GM12872 (cell line): ENCODE measurements around the gene PRLR.

ENCODE experiments used
- CTCF ChIP-seq: IDR thresholded peaks from 3 replicates; pipeline ENCODE4 v1.5.1; 2011; ENCODE audit warnings: low read depth, mild to moderate bottlenecking, low read length, moderate library complexity; ENCODE audit not compliant: insufficient read depth

PRLR gene

GRCh38 chr5:35182486-35182885, 47.8 kb downstream of the PRLR start:
- TF ChIP-seq CTCF: no peak

- TF ChIP-seq CTCF: no peak
These were observed 50.2 kb downstream of the PRLR start for GRCh38 chr5:35180046-35180445.

- TF ChIP-seq CTCF: no peak
These were observed 52.5 kb downstream of the PRLR start for GRCh38 chr5:35177783-35178182.

- no peak for TF ChIP-seq CTCF
These were observed 57.8 kb downstream of the PRLR start for GRCh38 chr5:35172533-35172932.

- no peak for TF ChIP-seq CTCF
These were observed 58.3 kb downstream of the PRLR start for GRCh38 chr5:35171991-35172390.

GRCh38 chr5:35171078-35171477, 59.2 kb downstream of the PRLR start:
- no peak for TF ChIP-seq CTCF

GRCh38 chr5:35166043-35166442, 64.2 kb downstream of the PRLR start:
- 0 out of 3 replicates have a peak, but pooled peaks have one; percentile 29 for TF ChIP-seq CTCF
